ENCODE measurements around the gene TMOD2. TPM values are rescaled to one million over a fixed set of nuclear protein-coding genes. Genes with fewer than 3 reads are reported as not detected.

TMOD2 gene
- 9.2 TPM for total RNA-seq
- long read RNA-seq, full-length matches to known transcripts, result 4 of 17 reads
- long read RNA-seq, partial matches to known transcripts, result 1 of 17 reads
- long read RNA-seq, other reads (novel, unspliced or antisense), result 12 of 17 reads

GRCh38 chr15:51750792-51751696 lies at the start of gene TMOD2:
Gene TMOD2 (plus strand): TSS chr15:51751597. CDS start chr15:51766442, 14,845 bp downstream.
- intact Hi-C loops (cut with micrococcal nuclease), result loop anchor here (2.0 kb wide), 1 partner anchor 20 kb away; no protein-coding TSS in a partner anchor
- DNase-seq (peak; percentile 79), ATAC-seq (peak; percentile 98)

DNA sequence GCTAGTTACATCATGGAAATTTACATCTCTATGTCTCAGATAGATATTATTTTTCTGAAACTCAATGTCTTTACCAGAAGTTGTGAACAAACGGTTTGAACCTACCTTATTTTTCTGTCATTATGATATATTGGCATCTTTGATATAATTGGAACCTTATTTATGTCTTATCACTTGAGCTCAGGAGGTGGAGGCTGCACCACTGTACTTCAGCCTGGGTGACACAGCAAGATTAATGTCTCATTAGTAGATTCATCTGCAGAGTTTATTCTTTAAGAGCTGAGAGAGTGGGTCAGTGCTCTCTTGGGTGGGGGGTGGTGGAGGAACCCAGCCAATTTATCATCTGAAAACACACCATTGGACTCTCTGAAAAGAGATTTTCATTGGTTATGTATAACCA lies 48.7 kb upstream of the TMOD2 start:
- intact Hi-C loops (cut with micrococcal nuclease), result no loop called here
- DNase-seq (no peak), ATAC-seq (no peak)

GRCh38 chr15:51706291-51706690 lies 45.1 kb upstream of the TMOD2 start:
- no peak for DNase-seq
- ATAC-seq, result peak; percentile 78
- intact Hi-C loops (cut with micrococcal nuclease), result no loop called here

- ATAC-seq, result peak; percentile 71
Observed at GRCh38 chr15:51706926-51707608, 44.3 kb upstream of the TMOD2 start.

DNA sequence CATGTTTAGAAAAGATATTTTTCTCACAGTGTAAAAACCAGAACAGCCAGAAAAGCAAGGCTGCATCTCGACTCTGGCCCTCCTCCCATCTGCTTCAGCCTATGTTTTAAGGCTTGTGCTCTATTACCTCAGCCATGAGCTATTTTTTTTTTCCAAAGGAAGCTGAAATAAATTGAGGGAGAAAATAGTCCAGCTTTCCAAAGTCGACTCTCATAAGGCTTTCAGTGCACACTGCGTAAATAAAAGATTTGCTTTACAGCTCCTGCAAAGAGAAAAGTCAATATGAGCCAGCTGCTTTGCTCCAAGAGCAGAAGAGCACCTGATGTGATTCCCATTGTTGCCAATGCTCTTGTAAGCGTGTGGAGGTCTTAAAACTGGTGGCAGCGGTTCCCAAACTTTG lies 43.4 kb upstream of the TMOD2 start:
- intact Hi-C loops (cut with micrococcal nuclease), result no loop called here
- peak; percentile 71 for ATAC-seq
- DNase-seq, result no peak

More at GRCh38 chr15:51706926-51707608, 44.3 kb upstream of the TMOD2 start:
- intact Hi-C loops (cut with micrococcal nuclease), result no loop called here
- DNase-seq, result no peak

DNA sequence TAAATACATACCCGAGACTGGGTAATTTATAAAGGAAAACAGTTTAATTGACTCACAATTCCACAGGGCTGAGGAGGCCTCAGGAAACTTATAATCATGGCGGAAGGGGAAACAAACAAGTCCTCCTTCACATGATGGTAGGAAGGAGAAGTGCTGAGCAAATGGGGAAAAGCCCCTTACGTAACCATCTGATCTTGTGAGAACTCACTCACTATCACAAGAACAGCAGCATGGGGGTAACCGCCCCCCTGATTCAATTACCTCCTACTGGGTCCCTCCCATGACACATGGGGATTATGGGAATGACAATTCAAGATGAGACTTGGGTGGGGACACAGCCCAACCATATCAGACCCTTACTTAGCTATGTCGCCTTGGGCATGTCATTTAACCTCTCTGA lies 42.4 kb upstream of the TMOD2 start:
- intact Hi-C loops (cut with micrococcal nuclease), result no loop called here
- DNase-seq (no peak), ATAC-seq (no peak)

DNA sequence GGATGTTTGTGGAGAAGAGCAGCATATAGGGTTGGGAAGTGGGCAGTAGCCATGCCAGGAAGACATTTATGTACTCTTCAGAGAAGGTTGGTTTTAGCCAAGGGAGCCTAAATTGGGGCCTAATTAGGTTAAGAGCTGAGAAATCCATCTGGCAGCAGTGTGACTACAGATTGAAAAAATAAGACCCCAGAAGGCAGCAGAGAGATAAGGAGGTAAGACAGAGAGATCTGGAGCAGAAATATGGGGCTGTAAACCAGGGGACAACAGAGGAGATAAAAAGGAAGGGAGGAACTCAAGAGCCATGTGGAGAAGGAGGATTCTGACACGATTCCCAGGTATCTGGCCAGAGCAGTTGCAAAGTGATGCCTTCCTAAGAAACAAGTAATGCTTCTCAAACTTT lies 37.2 kb upstream of the TMOD2 start:
- intact Hi-C loops (cut with micrococcal nuclease), result no loop called here
- DNase-seq (no peak), ATAC-seq (no peak)

DNA sequence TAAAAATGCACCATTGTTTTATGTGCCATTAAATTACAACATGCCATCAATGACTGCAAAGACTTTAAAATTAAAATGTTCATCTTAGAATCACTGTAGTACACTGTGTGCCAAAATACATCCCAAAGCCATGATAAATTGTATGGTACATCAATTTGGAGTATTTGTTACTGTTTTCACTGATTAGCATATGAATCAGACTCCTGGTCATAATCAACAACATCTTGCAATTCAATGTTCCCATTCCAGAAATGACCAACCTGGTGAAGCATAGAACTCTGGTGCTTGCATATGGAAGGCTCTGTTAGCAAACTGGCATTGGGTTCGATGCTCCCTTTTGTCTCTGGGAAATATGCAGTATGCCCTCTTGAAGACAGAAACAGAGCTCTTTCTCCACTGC lies 36.5 kb upstream of the TMOD2 start:
- ATAC-seq, result no peak
- intact Hi-C loops (cut with micrococcal nuclease), result no loop called here
- no peak for DNase-seq

- no peak for DNase-seq
- ATAC-seq, result no peak
- intact Hi-C loops (cut with micrococcal nuclease), result no loop called here
Observed at GRCh38 chr15:51718219-51718618, 33.2 kb upstream of the TMOD2 start.

DNA sequence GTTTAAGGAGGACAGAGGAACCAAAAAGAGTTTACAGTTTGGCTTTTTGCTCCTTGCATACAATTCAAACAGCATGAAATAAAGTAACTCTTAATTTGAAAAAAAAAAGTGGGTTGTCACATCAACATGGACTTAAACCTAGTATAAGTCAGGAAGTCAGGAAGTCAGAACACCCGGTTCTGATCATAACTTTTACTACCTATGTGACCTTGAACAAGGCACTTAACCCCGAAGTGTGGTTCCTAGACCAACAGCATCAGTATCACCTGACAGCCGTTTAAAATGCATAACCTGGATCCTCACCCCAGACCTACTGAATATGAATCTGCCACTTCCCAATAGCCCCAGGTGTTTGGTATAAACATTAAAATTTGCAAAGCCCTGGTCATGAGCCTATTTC lies 32.7 kb upstream of the TMOD2 start:
- no peak for DNase-seq
- no peak for ATAC-seq
- intact Hi-C loops (cut with micrococcal nuclease), result no loop called here

DNA sequence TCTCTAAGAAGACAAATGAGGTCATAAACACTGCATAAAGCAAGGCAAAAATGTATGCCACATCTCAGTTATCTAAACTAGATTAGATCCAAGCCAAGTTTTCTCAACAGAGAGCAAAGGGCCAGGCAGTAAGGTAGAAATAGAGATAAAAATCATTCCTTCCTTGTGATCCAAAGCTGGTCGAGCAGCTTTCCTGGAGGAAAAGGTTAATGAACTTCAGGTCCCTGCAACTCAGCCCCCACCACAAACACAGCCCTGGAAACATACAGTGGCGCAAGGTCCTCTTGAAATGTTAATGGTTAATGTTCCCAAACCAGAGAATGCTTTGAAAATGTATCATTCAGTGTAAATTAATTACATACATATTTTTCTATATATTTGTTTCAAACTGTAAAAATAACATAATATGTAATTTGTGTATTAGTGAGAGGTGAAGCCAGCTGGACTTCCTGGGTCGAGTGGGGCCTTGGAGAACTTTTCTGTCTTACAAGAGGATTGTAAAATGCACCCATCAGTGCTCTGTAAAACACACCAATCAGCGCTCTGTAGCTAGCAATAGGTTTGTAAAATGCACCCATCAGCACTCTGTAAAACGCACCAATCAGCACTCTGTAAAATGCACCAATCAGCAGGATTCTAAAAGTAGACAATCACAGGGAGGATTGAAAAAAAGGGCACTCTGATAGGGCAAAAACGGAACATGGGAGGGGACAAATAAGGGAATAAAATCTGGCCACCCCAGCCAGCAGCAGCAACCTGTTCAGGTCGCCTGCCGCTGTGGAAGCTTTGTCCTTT lies 31.0 kb upstream of the TMOD2 start:
- intact Hi-C loops (cut with micrococcal nuclease), result no loop called here
- ATAC-seq, result no peak
- DNase-seq, result no peak

DNA sequence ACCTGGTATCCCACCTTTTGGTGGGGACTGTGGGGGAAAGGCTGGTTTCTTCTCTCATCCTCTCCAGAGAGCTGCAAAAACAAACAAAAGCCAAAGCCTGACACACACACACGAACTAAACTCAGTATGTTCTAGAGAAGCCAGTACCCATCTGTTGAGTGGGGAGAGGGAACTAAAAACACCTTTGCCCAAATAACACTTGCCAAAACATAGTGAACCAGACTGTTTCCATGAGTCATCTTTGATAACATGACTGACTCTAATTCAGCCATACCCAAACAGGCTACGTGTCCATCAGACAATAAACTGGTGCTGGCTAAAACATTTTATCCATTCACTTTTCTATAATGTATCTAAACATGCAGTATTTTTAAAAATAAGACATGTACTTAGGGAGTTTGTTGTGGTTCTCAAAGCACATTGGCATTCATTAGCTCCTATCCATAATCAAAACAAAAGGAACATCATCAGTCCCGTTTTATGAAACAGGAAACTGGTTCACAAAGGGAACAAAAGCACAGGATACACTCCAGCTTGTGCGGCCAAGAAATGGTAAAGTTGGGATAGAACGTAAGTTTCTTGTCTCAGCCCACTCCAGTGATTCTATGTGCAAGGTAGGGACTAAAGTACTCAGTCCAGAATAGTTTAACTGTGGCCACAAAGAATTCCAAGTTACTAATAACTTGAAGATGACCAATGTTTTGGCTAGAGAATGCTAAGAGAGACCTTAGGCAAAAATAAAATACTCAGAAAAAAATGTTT lies 30.0 kb upstream of the TMOD2 start:
- ATAC-seq (no peak), DNase-seq (no peak)
- intact Hi-C loops (cut with micrococcal nuclease), result no loop called here

- DNase-seq (no peak), ATAC-seq (no peak)
- intact Hi-C loops (cut with micrococcal nuclease), result no loop called here
Observed at GRCh38 chr15:51724199-51724598, 27.2 kb upstream of the TMOD2 start.

GRCh38 chr15:51724673-51725072 lies 26.7 kb upstream of the TMOD2 start:
- DNase-seq (no peak), ATAC-seq (no peak)
- intact Hi-C loops (cut with micrococcal nuclease), result loop anchor here (5.0 kb wide), 1 partner anchor 53 kb away; no protein-coding TSS in a partner anchor

DNA sequence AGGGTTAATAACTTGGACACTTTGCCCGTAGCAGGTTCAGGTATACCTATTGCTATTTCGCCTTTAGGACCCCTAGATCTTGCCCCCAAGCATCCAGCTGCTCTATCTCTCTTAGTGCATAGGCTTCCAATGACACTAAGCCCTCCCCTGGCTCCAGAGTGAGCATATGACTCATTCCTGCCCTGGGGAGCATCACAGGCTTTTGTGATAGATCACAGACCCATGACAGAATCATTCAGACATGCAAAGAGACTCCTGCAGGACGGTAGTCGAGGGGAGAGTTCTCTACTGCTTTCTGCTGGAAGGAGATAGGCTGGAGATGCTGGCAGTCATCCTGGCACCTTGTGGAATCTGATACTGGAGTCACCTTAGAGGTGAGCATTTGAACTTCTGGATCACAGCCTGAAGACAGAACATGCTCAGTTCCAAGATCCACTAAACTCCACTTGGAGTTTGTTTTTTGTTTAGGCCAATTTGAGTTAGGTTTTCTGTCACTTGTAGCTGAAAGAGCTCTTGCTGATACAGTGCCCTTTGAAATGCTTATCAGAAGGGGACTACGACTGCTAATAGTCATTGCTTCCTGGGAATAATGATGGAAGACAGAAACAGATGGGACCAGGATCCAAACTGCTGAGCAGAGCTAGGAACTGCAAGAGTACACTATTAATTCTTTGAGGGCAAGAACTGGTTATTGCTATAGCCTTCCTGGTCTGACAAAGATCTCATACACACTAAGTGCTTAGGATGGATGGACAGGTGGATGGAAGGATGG lies 24.9 kb upstream of the TMOD2 start:
- DNase-seq (no peak), ATAC-seq (peak; percentile 99)
- intact Hi-C loops (cut with micrococcal nuclease), result loop anchor here (5.0 kb wide), 1 partner anchor 51 kb away; no protein-coding TSS in a partner anchor

DNA sequence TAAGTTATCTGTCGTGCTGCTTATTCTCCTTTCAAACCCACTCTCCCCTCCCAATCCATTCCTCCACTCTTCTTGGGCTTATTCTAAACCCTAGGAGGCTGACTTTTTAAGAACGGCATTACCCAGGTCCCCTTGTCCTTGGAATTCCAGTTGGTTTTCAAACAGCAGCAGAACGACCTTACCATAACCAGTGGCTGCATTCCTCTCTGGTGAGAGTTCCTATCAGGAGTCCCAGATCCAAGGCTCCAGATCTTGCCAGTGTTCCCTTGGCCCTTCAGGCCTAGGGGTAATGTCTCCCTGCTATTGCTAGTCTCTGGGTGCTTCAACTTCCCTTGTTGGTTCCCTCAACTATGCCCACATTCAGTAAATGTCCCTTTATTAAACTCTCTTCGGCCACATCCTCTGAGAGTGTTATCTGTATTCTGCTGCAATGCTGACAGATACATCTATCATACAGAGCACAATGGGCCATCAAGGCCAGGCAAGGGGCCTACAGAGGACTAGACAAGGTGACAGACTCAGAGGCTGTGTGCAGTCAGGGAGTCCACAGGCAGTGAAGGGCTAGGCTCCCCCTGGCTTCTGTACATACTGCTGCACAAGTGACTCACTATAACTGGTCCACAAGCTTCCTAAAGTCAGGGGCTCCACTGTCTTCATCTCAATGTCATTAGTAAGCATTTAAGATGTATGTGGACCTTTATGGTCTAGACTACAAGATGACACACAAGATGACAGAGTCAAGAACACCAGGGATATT lies 24.1 kb upstream of the TMOD2 start:
- DNase-seq, result no peak
- peak; percentile 26 for ATAC-seq
- intact Hi-C loops (cut with micrococcal nuclease), result loop anchor here (5.0 kb wide), 1 partner anchor 50 kb away; no protein-coding TSS in a partner anchor

All from left ventricle myocardium superior (tissue), 1 donor.